ENCODE data around the gene OCRL.

The OCRL gene

GRCh38 chrX:129629837-129630236 is 89.8 kb downstream of the OCRL start:
- H3K4me2 ChIP-seq (ENCODE audit: low read depth, low read length, poor library complexity, severe bottlenecking), result no peak overlapping the region
- H2AFZ ChIP-seq (ENCODE audit: low read length), result no peak overlapping the region
- H3K79me2 ChIP-seq (ENCODE audit: insufficient read depth, low read length), result no peaks in the 10 kb centered on the region
- no peaks in the 10 kb centered on the region for H3K36me3 ChIP-seq (ENCODE audit: insufficient read depth, low read length)
- no peaks in the 10 kb centered on the region for H3K4me1 ChIP-seq (ENCODE audit: insufficient read depth, low read length, poor library complexity, severe bottlenecking)
- H3K4me3 ChIP-seq (ENCODE audit: low read length, poor library complexity, severe bottlenecking), result no peak overlapping the region
- no peaks in the 10 kb centered on the region for H4K20me1 ChIP-seq (ENCODE audit: insufficient read depth, low read length, poor library complexity, severe bottlenecking)
- H3K9me3 ChIP-seq (ENCODE audit: insufficient read depth, low read depth, low read length), result no peaks in the 10 kb centered on the region
- H3K9me2 ChIP-seq (replicated peaks; ENCODE audit: low read depth, low read length), result no peaks in the 10 kb centered on the region
- no peak overlapping the region for H3K9ac ChIP-seq (ENCODE audit: low read depth, low read length, poor library complexity, severe bottlenecking)
- no peak for TF ChIP-seq EZH2phosphoT487 (IDR thresholded peaks at IDR 0.05; ENCODE audit: borderline replicate concordance)
- TF ChIP-seq CTCF (conservative IDR thresholded peaks at IDR 0.05; ENCODE audit: low read length), result no peak
- H3F3A ChIP-seq (ENCODE audit: low read depth), result no peaks in the 10 kb centered on the region
- H3K27me3 ChIP-seq (ENCODE audit: insufficient read depth, low read length, poor library complexity, severe bottlenecking), result no peaks in the 10 kb centered on the region

- Histone ChIP-seq H3K79me2 (ENCODE audit: insufficient read depth, low read length) (no peaks in the 10 kb centered on the region), H2AFZ (ENCODE audit: low read length) (no peak overlapping the region), H3K9me3 (ENCODE audit: insufficient read depth, low read depth, low read length) (no peaks in the 10 kb centered on the region), H3K9ac (ENCODE audit: low read depth, low read length, poor library complexity, severe bottlenecking) (no peak overlapping the region), H3K4me2 (ENCODE audit: low read depth, low read length, poor library complexity, severe bottlenecking) (no peak overlapping the region), H4K20me1 (ENCODE audit: insufficient read depth, low read length, poor library complexity, severe bottlenecking) (no peaks in the 10 kb centered on the region), H3K9me2 (replicated peaks; ENCODE audit: low read depth, low read length) (no peaks in the 10 kb centered on the region), H3K27me3 (ENCODE audit: insufficient read depth, low read length, poor library complexity, severe bottlenecking) (no peaks in the 10 kb centered on the region), H3K36me3 (ENCODE audit: insufficient read depth, low read length) (no peaks in the 10 kb centered on the region), H3F3A (ENCODE audit: low read depth) (no peaks in the 10 kb centered on the region), H3K4me1 (ENCODE audit: insufficient read depth, low read length, poor library complexity, severe bottlenecking) (no peaks in the 10 kb centered on the region), H3K4me3 (ENCODE audit: low read length, poor library complexity, severe bottlenecking) (no peak overlapping the region)
- TF ChIP-seq CTCF (conservative IDR thresholded peaks at IDR 0.05; ENCODE audit: low read length) (no peak), EZH2phosphoT487 (IDR thresholded peaks at IDR 0.05; ENCODE audit: borderline replicate concordance) (no peak)
These were observed 91.8 kb downstream of the OCRL start for GRCh38 chrX:129631849-129632248.

GRCh38 chrX:129632443-129632842 is 92.4 kb downstream of the OCRL start:
- Histone ChIP-seq H3K4me1 (ENCODE audit: insufficient read depth, low read length, poor library complexity, severe bottlenecking) (no peaks in the 10 kb centered on the region), H3K27me3 (ENCODE audit: insufficient read depth, low read length, poor library complexity, severe bottlenecking) (no peaks in the 10 kb centered on the region), H3K36me3 (ENCODE audit: insufficient read depth, low read length) (no peaks in the 10 kb centered on the region), H3K4me2 (ENCODE audit: low read depth, low read length, poor library complexity, severe bottlenecking) (no peak overlapping the region), H3K9me3 (ENCODE audit: insufficient read depth, low read depth, low read length) (no peaks in the 10 kb centered on the region), H3K9me2 (replicated peaks; ENCODE audit: low read depth, low read length) (no peaks in the 10 kb centered on the region), H2AFZ (ENCODE audit: low read length) (no peak overlapping the region), H3K9ac (ENCODE audit: low read depth, low read length, poor library complexity, severe bottlenecking) (no peak overlapping the region), H3K4me3 (ENCODE audit: low read length, poor library complexity, severe bottlenecking) (no peak overlapping the region), H4K20me1 (ENCODE audit: insufficient read depth, low read length, poor library complexity, severe bottlenecking) (no peaks in the 10 kb centered on the region), H3K79me2 (ENCODE audit: insufficient read depth, low read length) (no peaks in the 10 kb centered on the region), H3F3A (ENCODE audit: low read depth) (no peaks in the 10 kb centered on the region)
- TF ChIP-seq EZH2phosphoT487 (IDR thresholded peaks at IDR 0.05; ENCODE audit: borderline replicate concordance) (no peak), CTCF (conservative IDR thresholded peaks at IDR 0.05; ENCODE audit: low read length) (no peak)

Measured in Loucy (cell line).